HG03432 (cell line): ENCODE data around the gene RER1.

ENCODE experiments used
- ATAC-seq: cut with Tn5 transposase; IDR thresholded peaks from one replicate; pipeline ENCODE4 v1.9.1; 2021; ENCODE audit warnings: mild to moderate bottlenecking, moderate library complexity; ENCODE audit not compliant: unreplicated experiment

RER1 gene, protein sequence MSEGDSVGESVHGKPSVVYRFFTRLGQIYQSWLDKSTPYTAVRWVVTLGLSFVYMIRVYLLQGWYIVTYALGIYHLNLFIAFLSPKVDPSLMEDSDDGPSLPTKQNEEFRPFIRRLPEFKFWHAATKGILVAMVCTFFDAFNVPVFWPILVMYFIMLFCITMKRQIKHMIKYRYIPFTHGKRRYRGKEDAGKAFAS

DNA sequence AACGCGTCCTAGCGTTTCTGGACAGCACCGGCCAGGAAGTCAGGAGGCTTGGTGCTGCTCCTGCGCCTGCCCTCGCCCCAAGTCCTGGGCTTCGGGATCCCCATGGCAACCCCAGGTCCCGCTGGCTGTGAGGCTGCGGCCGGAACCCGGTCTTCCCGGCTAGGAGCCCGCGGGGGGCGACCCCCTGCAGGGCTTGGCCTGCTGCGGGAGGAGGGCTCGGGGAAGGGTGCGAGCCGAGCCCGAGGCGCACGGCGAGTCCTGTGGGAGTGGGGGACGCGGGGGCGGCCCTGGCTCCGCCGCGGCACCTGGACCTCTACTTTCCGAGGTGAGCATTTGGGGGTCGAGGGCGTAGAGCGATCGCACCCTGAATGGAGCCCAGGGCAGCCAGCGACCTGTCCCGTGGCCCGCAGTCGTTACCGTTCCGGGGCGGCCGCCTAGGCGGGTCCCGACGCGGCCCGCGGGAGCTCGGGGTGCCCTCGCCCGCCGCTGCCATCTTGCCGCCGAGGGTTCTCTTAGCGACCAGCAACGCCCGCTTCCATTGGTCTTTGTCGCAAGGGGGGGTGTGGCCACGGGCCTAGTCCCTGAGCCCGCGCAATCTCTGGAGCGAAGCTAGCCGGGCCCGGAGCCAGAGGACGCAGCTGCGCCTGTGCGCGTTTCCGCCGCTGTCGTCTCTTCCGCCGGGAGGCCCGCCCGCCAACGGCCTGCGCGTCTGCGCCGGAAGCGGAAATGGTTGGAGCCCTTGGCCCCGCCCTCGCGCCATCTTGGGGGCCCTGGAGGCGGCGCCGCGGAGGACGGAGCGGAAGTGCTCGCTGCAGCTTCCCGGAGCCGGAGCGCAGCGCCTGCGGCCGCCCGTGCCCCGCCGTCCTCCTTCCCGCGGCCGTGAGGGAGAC is at the start of gene RER1, which contains the start of gene MORN1:
RER1 (plus strand) TSS at position 801 of the 890 bp plus-strand sequence. CDS start 3,950 bp downstream, outside the sequence.
MORN1 (minus strand) TSS at position 514 of the 890 bp plus-strand sequence; CDS start at position 493, 21 bp downstream.
- peak; percentile 91 for ATAC-seq

DNA sequence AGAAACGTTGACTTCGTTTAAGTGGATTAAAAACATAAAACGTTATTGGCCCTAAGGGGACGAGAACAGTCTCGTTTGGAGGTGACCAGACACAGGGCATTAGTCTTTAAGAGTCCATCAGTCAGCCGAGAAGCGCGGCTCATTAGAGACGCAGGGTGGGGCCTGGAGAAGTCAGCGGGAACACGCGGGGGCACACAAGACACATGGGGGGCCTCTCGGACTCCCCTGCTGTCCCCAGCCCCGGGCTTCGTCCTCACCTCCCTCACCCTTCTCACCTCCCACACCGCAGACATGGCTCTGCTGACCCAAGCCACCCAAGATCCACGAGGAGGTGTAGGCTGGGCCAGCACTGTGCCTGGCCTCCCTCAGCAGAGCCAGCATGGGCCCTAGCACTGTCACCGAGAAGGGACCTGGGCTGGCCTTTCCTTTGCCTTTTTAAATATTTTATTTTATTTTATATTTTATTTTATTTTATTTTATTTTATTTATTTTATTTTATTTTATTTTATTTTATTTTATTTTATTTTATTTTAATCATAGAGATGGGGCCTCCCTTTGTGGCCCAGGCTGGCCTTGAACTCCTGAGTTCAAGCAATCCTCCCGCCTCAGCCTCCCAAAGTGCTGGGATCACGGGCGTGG is 49.1 kb upstream of the RER1 start:
- no peak for ATAC-seq

DNA sequence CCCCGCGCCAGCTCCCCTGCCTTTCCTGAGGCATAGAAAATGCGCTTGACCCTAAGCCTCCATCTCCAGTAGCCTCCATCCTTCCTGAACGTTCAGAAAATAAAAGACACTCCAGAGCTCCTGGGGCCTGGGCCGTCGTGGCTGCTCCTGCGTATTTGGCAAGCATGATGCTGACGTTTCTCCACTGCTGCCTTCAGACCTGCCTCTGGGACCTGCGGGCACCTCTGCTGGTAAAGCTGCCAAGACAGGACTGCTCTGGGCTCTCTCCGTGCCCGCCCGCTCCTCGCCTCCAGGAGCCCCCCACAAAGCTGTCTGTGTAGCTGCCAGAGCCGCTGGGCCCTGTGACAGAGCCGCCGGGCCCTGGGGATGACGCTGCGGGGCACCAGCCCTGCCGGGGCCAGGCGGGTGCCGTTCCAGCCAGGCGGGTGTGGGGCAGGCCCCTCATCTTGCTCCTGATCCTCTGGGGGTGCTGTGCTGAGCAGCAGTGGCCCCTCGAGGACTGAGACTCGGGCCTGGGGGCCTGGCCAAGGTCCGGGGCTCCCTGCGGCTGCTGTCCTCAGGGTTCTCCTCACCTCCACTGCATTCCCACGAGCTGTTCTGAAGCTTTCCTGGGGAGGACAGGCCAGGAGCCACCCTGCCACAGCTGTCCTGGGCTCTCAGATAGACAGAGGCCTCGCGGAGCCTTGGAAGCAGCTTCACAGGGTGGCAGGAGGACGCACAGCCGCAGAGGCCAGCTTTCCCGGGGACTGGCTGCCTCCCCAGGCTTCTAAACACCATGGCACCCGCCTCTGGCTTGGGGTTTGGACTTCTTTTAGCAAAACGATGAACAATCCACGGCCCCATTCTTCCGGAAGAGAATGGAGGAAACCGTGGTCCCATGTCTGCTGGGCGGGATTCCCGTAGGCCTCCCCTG is 48.4 kb upstream of the RER1 start:
- ATAC-seq = no peak

DNA sequence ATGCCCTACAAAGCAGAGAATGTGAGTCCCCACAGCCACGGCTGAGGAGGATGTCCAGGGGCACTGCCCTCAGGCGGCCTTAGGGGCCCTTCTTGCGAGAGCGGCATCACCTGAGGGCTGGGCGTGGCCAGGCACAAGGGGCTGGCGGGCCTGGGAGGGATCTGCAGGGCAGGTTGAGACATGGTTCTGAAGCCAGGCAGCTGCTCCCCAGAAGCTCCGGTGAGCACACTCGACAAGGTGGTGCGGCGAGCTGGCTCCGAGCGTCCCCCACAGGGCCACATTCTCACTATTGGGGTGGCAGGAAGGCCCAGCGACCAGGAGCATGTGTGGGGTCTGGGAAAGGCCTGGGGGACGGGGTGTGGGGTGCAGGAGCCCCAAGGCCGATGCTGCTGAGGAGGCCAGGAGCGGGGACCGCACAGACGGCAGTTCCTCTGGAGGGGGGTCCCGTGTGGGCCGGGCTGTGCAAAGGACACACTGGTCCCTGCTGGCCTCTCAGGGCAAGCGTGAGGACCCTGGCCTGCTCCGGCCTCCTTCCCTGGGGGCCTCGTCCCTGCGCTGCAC is 47.4 kb upstream of the RER1 start:
- no peak for ATAC-seq

DNA sequence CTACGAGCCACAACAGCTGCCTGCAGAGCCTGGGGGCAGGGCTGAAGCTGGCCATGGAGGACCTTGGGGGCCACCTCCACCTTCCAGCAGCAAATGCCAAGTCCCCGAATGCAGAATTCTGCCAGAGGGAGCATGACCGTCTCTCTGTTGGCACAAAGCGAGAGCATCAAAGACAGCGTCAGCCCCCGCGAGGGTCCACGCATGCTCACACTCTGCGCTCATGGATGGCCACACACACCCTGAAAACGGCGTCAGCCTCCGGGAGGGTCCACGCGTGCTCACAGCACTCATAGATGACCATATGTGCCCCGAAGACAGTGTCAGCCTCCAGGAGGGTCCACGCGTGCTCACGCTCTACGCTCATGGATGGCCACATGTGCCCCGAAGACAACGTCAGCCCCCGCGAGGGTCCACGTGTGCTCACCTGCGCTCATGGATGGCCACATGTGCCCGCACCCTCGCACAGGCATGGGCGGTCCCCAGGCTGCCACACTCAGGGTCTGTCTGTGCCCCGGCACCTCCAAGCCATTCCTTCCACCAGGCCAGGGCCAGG is 46.8 kb upstream of the RER1 start:
- ATAC-seq = no peak

DNA sequence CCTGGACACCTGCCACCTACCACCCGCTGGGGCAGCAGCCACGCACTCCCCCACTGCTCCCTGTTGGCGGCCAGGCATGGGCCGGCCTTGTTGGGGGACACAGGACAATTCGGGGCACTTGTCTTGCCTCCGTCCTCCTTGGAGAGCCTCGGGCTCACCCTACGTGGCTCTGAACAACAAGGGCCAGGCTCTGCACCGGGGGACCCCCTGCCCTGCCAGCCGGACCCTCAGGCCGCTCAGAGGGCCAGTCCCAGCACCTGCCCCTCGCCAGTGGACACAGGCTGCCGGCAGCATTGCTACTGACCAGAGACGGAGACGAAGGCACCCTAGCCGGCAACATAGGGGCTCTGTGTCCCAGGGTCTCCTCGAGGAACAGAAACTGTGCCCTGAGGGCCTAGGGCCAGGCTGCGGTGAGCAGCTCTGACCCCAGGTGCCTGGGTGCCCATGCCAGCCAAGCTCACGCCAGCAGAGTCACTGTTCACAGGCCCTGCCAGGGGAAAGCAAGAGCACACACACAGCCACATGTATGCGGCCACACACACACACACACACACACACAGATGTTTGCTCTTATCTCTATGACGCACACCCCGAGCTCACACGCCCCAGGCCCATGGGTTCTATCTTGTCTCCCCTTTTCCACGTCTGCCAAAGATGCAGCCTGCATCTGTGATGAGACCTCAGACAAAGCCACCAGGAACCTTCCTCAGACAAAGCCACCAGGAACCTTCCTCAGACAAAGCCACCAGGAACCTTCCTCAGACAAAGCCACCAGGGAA is 46.2 kb upstream of the RER1 start:
- no peak for ATAC-seq

DNA sequence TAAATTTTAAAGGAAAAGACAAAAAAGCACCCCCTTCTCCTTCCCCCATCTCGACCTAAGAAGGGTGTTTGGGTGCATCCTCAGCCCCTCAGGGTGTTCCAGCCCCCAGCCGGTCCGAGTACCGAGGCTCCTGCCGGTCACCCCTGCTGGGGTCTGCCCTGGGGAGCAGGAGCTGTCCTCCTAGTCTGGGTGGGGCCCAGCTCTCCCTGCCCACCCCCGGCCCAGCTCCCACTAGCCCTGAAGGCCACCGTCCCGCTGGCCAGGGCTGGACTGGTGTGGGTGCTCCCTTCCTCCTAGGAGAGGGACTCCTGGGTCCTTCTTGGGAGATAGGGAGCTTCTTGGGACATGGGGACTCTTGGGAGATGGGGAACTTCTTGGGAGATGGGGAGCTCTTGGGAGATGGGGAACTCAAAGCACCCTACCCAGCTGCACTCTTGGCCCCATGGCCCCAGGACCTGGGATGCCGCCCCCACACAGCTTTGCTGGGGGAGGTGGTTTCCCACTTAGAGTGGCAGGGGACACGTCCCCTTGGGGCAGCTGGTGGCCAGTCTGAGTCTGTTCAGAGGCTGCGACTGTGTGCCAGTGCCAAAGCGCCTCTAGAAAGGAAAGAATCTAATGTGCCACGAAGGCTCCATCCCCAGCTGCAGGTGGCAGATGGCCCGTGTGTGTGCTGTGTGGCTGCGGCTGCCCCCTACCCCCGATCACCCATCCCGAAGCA is 44.8 kb upstream of the RER1 start:
- ATAC-seq = no peak

DNA sequence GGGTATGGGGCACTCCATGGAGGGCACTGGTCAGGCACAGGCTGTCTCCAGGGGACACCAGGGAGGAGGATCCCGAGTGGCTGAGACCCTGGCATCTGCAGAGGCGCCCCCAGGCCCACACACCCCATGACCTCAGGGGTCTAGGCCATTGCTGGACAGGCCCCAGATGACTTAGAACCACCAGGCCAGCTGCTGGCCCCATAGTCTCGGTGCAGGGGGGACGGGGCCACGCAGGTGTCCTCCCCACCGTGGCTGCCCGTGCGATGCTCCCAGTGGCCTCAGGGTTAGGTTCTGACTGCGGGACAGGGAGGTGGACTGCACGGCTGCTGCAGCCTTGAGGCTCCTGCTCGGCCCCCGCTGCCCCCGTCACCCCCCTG is 44.2 kb upstream of the RER1 start:
- no peak for ATAC-seq

DNA sequence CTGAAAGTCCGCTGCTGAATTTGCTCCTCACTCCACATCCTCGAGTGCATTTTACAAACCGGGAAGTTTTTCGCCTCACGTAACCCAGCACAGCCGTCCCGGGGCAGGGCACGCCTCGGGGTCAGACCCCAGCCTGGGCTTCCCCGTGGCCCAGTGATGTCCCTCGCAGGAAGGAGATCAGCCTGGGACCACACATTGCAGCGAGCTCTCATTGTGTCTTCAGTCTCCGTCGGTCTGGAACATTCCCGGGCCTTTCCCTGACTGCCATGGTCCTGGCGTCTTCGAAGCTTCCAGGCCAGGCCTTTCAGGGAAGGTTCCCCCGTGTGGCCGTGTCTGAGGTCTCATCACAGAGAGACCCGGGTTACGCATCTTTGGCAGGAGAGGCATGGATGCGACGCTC is 43.7 kb upstream of the RER1 start:
- ATAC-seq = no peak

DNA sequence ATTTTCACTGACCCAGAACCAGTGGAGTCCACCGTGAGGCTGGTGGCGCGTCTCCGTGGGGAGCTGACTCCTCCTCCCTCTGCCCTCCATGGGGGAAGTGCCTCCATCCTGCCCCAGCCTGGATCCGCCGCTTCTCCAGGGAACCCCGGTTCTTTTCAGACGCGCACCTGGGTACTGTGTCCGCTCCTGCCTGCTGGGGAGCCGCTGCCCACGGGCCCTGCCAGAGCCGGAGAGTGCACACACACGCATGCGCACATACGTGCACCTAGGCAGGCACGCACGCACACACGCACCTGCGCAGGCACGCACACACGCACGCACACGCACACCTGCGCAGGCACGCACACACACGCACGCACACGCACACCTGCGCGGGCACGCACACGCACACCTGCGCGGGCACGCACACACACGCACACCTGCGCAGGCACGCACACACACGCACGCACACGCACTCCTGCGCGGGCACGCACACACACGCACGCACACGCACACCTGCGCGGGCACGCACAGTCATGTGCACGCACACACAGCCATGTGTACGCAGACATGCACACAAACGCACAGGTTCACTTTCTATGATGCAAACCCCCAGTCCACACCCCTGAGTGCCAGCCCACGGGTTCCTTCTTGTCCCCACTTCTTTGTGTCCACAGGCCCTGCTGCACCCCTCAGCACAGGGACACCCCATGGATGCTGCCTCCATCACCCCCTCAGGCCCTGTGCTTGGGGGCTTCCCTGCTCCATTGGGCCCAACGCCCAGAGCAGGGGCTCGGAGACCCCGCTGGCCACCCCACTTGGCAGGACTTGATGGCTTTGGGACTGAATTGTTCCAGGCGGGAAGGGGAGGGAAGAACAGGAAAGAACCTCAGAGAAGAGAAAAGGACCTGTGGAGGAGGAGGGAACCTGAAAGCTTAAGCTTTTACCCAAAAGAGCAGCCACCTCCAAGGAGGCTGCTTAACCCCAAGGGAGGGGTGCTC is 43.0 kb upstream of the RER1 start:
- ATAC-seq = no peak

DNA sequence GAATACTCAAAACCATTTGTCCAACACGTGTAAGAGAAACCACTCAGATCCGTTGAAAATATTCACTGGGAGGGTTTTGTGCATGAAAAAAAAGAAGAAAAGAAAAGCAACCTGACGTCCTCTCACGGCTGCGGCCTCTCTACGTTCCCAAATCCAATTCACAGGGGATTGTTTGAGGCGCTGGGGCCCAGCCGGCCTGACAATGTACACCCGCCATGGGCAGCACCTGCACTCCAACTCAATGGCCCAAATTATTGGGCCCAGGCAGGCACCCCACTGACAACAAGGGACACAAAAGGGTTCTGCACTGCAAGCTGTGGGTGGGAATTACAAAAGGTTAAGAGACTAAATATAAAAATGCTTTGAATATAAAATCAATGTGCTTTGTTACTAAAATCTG is 41.8 kb upstream of the RER1 start:
- no peak for ATAC-seq

DNA sequence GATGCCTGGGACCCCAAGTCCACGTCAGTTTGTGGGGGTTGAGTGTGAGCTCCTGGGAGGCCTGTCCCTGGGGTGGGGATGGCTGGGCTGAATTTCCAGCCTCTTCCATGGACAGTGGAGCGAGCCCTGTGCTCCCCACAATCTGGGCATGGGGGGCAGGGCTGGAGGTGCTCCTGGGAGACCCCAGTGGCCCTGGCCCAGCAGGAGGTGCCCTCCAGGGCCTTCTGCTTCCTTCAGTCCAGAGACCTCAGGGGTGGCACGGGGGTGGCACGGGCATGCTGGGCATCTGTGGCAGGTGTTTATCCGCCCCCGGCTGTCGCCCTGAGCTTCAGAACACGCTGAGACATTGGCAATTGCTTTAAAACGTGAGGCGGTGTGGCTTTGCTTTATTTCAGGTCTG is 41.1 kb upstream of the RER1 start:
- no peak for ATAC-seq

DNA sequence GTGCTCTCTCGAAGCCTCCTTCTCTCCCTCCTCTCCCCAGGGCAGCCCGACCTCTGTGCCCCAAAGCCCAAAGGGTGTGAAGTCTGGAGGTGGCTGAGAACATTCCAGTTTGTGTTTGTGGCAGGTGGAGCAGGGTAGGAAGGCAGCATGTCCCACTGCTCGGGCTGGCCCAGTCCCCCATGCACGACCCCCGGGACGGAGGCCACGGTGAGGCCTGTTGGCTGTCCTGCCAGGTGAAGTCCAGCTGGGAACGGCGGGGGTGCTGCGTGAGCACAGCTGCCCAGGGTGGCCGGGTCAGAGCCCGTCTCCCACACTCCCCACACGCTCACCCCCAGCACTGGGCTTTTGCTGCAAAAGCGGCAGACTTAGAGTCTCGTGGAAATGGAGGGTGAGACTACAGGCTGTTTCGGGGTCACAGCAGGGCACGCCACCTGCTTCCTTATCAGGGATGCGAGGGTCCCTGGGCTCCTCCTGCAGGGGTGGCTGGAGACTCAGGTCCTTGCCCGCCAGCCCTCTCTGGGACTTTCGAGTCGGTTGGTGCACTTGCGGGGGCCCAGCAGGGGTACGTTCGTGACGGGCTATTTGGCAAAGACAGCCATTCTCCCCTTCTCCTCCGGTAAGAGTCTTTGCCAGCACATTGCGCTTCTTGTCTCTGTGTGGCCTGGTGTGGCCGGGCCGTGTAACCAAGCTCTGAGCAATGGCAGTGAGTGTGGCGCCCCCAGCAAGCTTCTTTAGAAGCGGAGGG is 40.6 kb upstream of the RER1 start:
- no peak for ATAC-seq

DNA sequence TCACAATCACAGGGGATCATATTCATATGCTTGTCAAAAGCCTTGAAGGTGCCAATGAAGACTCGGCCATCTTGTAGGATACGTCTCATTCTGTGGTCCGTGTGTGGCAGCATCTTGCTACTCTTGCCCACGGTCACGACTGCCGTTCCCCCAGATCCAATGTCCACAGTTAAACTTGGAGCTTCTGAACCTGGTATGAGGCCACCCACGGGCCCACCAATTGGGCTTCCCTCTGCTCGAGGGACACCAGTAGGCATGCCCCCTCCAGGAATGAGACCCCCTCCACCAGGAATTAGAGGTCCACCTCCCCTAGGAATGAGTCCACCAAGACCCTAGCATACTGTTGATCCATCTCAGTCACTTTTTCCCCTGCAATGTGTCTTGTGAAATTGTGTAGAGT is 39.9 kb upstream of the RER1 start:
- ATAC-seq = no peak

DNA sequence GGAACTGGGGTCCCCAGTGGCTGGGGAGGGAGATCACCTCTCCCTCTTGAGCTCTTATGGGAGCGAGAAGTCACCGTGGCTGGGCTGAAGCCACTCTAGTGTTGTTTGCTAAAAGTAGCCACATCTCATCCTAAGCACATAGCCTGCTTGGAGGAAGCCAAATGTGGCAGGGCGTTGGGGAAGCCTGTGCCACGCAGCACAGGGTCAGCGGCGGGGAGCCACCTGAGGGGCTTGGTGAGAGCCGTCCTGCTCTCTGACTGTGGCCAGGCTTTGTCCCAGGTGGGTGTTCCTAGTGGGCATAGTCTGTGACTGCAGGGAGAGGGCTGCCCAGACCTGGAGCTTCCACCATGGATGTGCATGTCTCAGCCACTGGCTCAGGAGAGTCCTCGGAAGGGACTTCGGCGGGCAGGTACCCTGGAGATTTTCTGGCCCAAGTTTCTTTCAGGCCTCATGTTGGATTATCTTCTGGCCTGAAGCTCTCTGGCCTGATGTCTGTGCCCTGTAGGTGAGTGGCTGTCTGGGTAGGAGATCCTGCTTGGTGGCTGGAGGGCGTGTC is 39.2 kb upstream of the RER1 start:
- ATAC-seq = no peak

DNA sequence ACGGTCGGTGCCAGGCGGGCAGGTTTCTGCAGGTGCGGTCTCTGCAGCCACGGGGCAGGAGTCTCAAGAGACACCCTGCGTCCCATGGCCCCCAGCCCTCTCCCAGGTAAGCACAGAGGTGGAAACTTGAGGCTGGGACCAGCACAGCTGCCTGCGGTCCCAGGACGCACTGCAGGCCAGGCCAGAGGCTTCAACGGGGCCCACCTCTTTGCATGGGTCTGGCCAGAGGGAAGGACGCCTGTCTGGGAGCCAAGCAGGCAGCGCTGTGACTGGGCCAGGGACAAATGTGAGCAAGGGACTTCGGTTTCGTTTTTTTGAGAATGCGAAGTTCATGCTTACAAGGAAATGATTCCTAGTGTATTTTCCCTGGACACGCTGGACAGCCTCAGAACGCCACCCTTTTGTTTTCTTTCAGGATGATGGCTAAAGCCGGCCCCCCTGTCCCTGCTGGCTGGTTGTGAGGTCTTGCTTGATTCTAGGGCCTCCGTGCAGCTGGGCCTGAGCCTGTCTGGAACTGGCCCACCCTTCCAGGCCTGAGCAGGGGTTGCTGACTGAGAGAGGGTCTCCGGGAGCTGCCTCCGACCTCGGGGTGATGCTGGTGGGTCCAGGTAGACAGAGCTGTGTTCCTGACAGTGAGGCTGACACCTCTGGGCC is 38.6 kb upstream of the RER1 start:
- ATAC-seq = no peak
